ENCODE results near the gene DLX1. TPM values are rescaled to one million over a fixed set of nuclear protein-coding genes. Genes with fewer than 3 reads are reported as not detected.
A peak's percentile ranks its signal among the peaks of the same experiment; 100 is the strongest.

DLX1 gene
- total and polyA plus RNA-seq, 2 experiments from 2014 or later = not detected

- peaks cover 100% of the 10 kb centered on the region for H3K27me3 ChIP-seq (ENCODE audit: insufficient read depth)
- peaks cover 50% of the 10 kb centered on the region for H3F3A ChIP-seq (replicated peaks; ENCODE audit: low read depth)
- no peak overlapping the region for H3K27ac ChIP-seq (ENCODE audit: low read depth)
- peak; percentile 35 for DNase-seq (ENCODE audit: low spot score)
- Mint-ChIP-seq H3K27ac (no peak overlapping the region), H3K36me3 (ENCODE audit: low read depth) (peaks cover 3% of the 10 kb centered on the region; the same call in 1 of the 3 replicates), H3K27me3 (ENCODE audit: insufficient read depth, low read depth, poor library complexity) (peaks cover 100% of the 10 kb centered on the region), H3K9me3 (peaks cover 12% of the 10 kb centered on the region; the same call in 1 of the 3 replicates), H3K4me3 (peak overlapping the region; percentile 19; the same call in 1 of the 3 replicates), H3K4me1 (peaks cover 55% of the 10 kb centered on the region)
- H3K4me3 ChIP-seq = 0 out of 2 replicates have a peak overlapping the region, but pooled peaks have one; percentile 57
- H3K79me2 ChIP-seq (replicated peaks; ENCODE audit: insufficient read depth) = no peaks in the 10 kb centered on the region
- no peaks in the 10 kb centered on the region for H3K36me3 ChIP-seq (ENCODE audit: insufficient read depth)
- peak overlapping the region; percentile 88 for H3K4me2 ChIP-seq
- peak; percentile 67 for TF ChIP-seq EZH2 (IDR thresholded peaks at IDR 0.05; ENCODE audit: low read depth, unreplicated experiment)
- TF ChIP-seq JUNB (IDR thresholded peaks at IDR 0.05; ENCODE audit: unreplicated experiment) = no peak
- no peak for TF ChIP-seq POLR2AphosphoS5 (IDR thresholded peaks at IDR 0.05; ENCODE audit: low read depth)
- peaks cover 89% of the 10 kb centered on the region for H3K4me1 ChIP-seq (ENCODE audit: insufficient read depth)
- no peaks in the 10 kb centered on the region for H3K9me2 ChIP-seq (ENCODE audit: insufficient read depth)
- no peak overlapping the region for H2AFZ ChIP-seq
- no peak for ATAC-seq
- peaks cover 35% of the 10 kb centered on the region for H4K20me1 ChIP-seq (replicated peaks; ENCODE audit: insufficient read depth)
Observed at GRCh38 chr2:172092716-172093415, 7.6 kb downstream of the DLX1 start.

- Histone ChIP-seq H3K79me2 (replicated peaks; ENCODE audit: insufficient read depth) (no peaks in the 10 kb centered on the region), H3K36me3 (ENCODE audit: insufficient read depth) (no peaks in the 10 kb centered on the region), H2AFZ (no peak overlapping the region), H3K4me2 (peak overlapping the region; percentile 88), H3K9me2 (ENCODE audit: insufficient read depth) (no peaks in the 10 kb centered on the region), H3K27ac (ENCODE audit: low read depth) (no peak overlapping the region), H4K20me1 (replicated peaks; ENCODE audit: insufficient read depth) (peaks cover 33% of the 10 kb centered on the region), H3K4me1 (ENCODE audit: insufficient read depth) (peaks cover 89% of the 10 kb centered on the region), H3F3A (replicated peaks; ENCODE audit: low read depth) (peaks cover 49% of the 10 kb centered on the region), H3K27me3 (ENCODE audit: insufficient read depth) (peaks cover 100% of the 10 kb centered on the region), H3K4me3 (peak overlapping the region; percentile 57)
- peak overlapping the region; percentile 59 for H3K4me3 Mint-ChIP-seq
- H3K27ac Mint-ChIP-seq = no peak overlapping the region
- H3K4me1 Mint-ChIP-seq = peaks cover 51% of the 10 kb centered on the region
- H3K27me3 Mint-ChIP-seq (ENCODE audit: insufficient read depth, low read depth, poor library complexity) = peaks cover 100% of the 10 kb centered on the region
- ATAC-seq (no peak), DNase-seq (ENCODE audit: low spot score) (peak; percentile 51)
- H3K36me3 Mint-ChIP-seq (ENCODE audit: low read depth) = peaks cover 3% of the 10 kb centered on the region; the same call in 1 of the 3 replicates
- H3K9me3 Mint-ChIP-seq = peaks cover 7% of the 10 kb centered on the region; the same call in 1 of the 3 replicates
- TF ChIP-seq ZNF462 (CRISPR knock-in tag; IDR thresholded peaks at IDR 0.05) (no peak), REST (IDR thresholded peaks at IDR 0.05; ENCODE audit: unreplicated experiment) (no peak), CREB1 (CRISPR knock-in tag; IDR thresholded peaks at IDR 0.05; ENCODE audit: low read depth) (no peak), STAT1 (IDR thresholded peaks at IDR 0.05; ENCODE audit: unreplicated experiment) (no peak), ZNF114 (CRISPR knock-in tag; IDR thresholded peaks at IDR 0.05) (no peak), ZNF331 (CRISPR knock-in tag; IDR thresholded peaks at IDR 0.05; ENCODE audit: low read depth) (no peak)
Observed at GRCh38 chr2:172093416-172094293, 8.3 kb downstream of the DLX1 start.

Data from GM23338 (cell line).